B cell (primary cell): ENCODE results near the gene HTR1D. TPM values are rescaled to one million over a fixed set of nuclear protein-coding genes. Genes with fewer than 3 reads are reported as not detected.
"Not testable (repeated sequence)": the region's sequence is repeated elsewhere in the genome, so short reads cannot be mapped to it uniquely, and the experiment has no call there.

ENCODE experiments used
- ATAC-seq: fragments of 200-7000 bp; cut with Tn5 transposase; one replicate; pipeline ENCODE4 v1.10.0; 2021; ENCODE audit warnings: low read depth, mild to moderate bottlenecking, moderate number of reproducible peaks, moderate library complexity
- CTCF ChIA-PET: fragments of 350-600 bp; sonication (Branson Sonifier 250); formaldehyde crosslinking; loops from one replicate; lab custom pipeline; 2021; ENCODE audit warnings: antibody characterized with exemption, inconsistent platforms; lab: Charles Lee
- POLR2A ChIA-PET: fragments of 350-600 bp; sonication (Branson Sonifier 250); formaldehyde crosslinking; loops from one replicate; lab custom pipeline; 2021; ENCODE audit warnings: antibody characterized with exemption; lab: Charles Lee
- DNase-seq: peaks from one replicate; pipeline ENCODE4 v3.0.0; 2013
- H2AFZ ChIP-seq: 2 replicates; pipeline ENCODE4 v1.6.1; 2012; ENCODE audit warnings: mild to moderate bottlenecking, low read depth, low read length; ENCODE audit not compliant: insufficient read depth, poor library complexity, severe bottlenecking
- H3K27ac ChIP-seq, 2 donors: 1 replicate in 1 of 2; 2 replicates in 1 of 2; pipeline ENCODE4 v1.5.1; 2012 to 2013; ENCODE audit warnings: low read length in 2 of 2, mild to moderate bottlenecking in 2 of 2, moderate library complexity in 1 of 2
- H3K27me3 ChIP-seq, 4 experiments: fragments of 200-600 bp in 1 of 4; sonication (generic) in 1 of 4; replicated peaks in 1 of 4; 1 replicate in 2 of 4; 2 replicates in 2 of 4; pipeline versions ENCODE4 v1.6.1 to v1.7.0; 2013 to 2016; ENCODE audit warnings: low read length in 3 of 4, mild to moderate bottlenecking in 2 of 4, mixed read lengths in 1 of 4, moderate library complexity in 1 of 4; ENCODE audit not compliant: insufficient read depth in 4 of 4, control insufficient read depth in 3 of 4; ENCODE audit errors: control extremely low read depth in 1 of 4
- H3K36me3 ChIP-seq, 2 experiments: replicated peaks in 1 of 2; 1 replicate in 1 of 2; 2 replicates in 1 of 2; pipeline versions ENCODE4 v1.6.1 to v1.7.1; 2013; ENCODE audit warnings: low read length in 1 of 2; ENCODE audit not compliant: insufficient read depth in 2 of 2, control insufficient read depth in 1 of 2; ENCODE audit errors: control extremely low read depth in 1 of 2, extremely low read depth in 1 of 2
- H3K4me1 ChIP-seq, 2 donors: fragments of 200-600 bp in 1 of 2; sonication (generic) in 1 of 2; 1 replicate in 1 of 2; 2 replicates in 1 of 2; pipeline versions ENCODE4 v1.5.1 to v1.6.1; 2013 to 2017; ENCODE audit warnings: low read length in 2 of 2; ENCODE audit not compliant: control insufficient read depth in 2 of 2, insufficient read depth in 2 of 2
- H3K4me2 ChIP-seq: replicated peaks from 2 replicates; pipeline ENCODE3; 2012; ENCODE audit warnings: mild to moderate bottlenecking, low read depth, low read length; ENCODE audit not compliant: poor library complexity, severe bottlenecking
- H3K4me3 ChIP-seq, 5 experiments: fragments of 200-600 bp in 1 of 5; sonication (generic) in 1 of 5; 1 replicate in 3 of 5; 2 replicates in 2 of 5; pipeline versions ENCODE4 v1.5.1 to v1.7.0; 2011 to 2016; ENCODE audit warnings: low read length in 4 of 5, mild to moderate bottlenecking in 4 of 5, low read depth in 2 of 5, control low read depth in 1 of 5, moderate library complexity in 1 of 5; ENCODE audit not compliant: insufficient read depth in 1 of 5; ENCODE audit errors: control extremely low read depth in 1 of 5, extremely low read depth in 1 of 5
- H3K79me2 ChIP-seq: fragments of 200-600 bp; sonication (generic); one replicate; pipeline ENCODE4 v1.6.0; 2016; ENCODE audit warnings: low read length; ENCODE audit not compliant: control insufficient read depth, insufficient read depth
- H3K9ac ChIP-seq: fragments of 200-600 bp; sonication (generic); 2 replicates; pipeline ENCODE4 v1.6.1; 2017; ENCODE audit warnings: mild to moderate bottlenecking, low read length, moderate library complexity
- H3K9me3 ChIP-seq, 3 donors: one replicate each; pipeline versions ENCODE4 v1.6.1 to v1.7.1; 2013; ENCODE audit warnings: low read length in 2 of 3; ENCODE audit not compliant: control insufficient read depth in 2 of 3, insufficient read depth in 1 of 3; ENCODE audit errors: control extremely low read depth in 1 of 3
- H4K20me1 ChIP-seq: 2 replicates; pipeline ENCODE4 v1.6.0; 2012; ENCODE audit warnings: mild to moderate bottlenecking, low read length; ENCODE audit not compliant: insufficient read depth, control insufficient read depth, poor library complexity, severe bottlenecking
- H3K27ac Mint-ChIP-seq: one replicate; pipeline ENCODE4 v1.8.0; 2021; ENCODE audit warnings: mixed read lengths
- H3K27me3 Mint-ChIP-seq: one replicate; pipeline ENCODE4 v1.8.0; 2021; ENCODE audit warnings: mixed read lengths
- H3K4me1 Mint-ChIP-seq: one replicate; pipeline ENCODE4 v1.8.0; 2021; ENCODE audit warnings: mixed read lengths
- H3K4me3 Mint-ChIP-seq: one replicate; pipeline ENCODE4 v1.8.0; 2021; ENCODE audit warnings: mixed read lengths
- H3K9me3 Mint-ChIP-seq: one replicate; pipeline ENCODE4 v1.8.0; 2022; ENCODE audit warnings: mixed read lengths; ENCODE audit not compliant: insufficient read depth
- EZH2 ChIP-seq: IDR thresholded peaks from 2 replicates; pipeline ENCODE4 v1.6.1; 2012; ENCODE audit warnings: borderline replicate concordance, low read depth, mild to moderate bottlenecking, moderate library complexity, low read length; ENCODE audit not compliant: insufficient read depth, poor library complexity, severe bottlenecking
- WGBS: methylation state at CpG from one replicate; pipeline ENCODE4 v1.1.5; 2013; ENCODE audit warnings: missing lambda C conversion rate; ENCODE audit not compliant: insufficient coverage; 5-methylcytosine and 5-hydroxymethylcytosine counted together
- intact Hi-C: fragments of 100-400 bp; cut with micrococcal nuclease; formaldehyde crosslinking; loops from one replicate; pipeline ENCODE4 v1.10.0; 2022
- polyA plus RNA-seq: library from polyadenylated mRNA; depleted of rRNA; stranded (reverse); fragments of >200 nt; gene quantifications from 2 replicates; pipeline ENCODE4 v1.2.3, GENCODE V29; 2012
- total RNA-seq, 2 donors: library from RNA; stranded (reverse); fragments of 120-200 nt in 1 of 2; gene quantifications; 1 replicate in 1 of 2; 2 replicates in 1 of 2; pipeline versions ENCODE4 v1.2.3 to v1.2.4, GENCODE V29; 2013 to 2022
- TF ChIP-seq, protein P1 (sequence below): fragments of 200-600 bp; IDR thresholded peaks from one replicate; pipeline ENCODE4 v1.8.0; 2022; ENCODE audit warnings: antibody characterized with exemption, mild to moderate bottlenecking

The HTR1D gene
- total and polyA plus RNA-seq, 2 donors (not counting 1 experiment from before 2014, with no cell fraction given), result not detected

- Mint-ChIP-seq H3K4me1 (peaks cover 2% of the 10 kb centered on the region), H3K27me3 (peaks cover 34% of the 10 kb centered on the region), H3K4me3 (no peak overlapping the region), H3K27ac (no peak overlapping the region), H3K9me3 (no peaks in the 10 kb centered on the region)
- Histone ChIP-seq H4K20me1 (no peaks in the 10 kb centered on the region), H3K4me3 (no peak overlapping the region), H3K4me1 (no peaks in the 10 kb centered on the region), H3K4me2 (no peak overlapping the region), H2AFZ (no peak overlapping the region), H3K9ac (no peak overlapping the region), H3K79me2 (no peaks in the 10 kb centered on the region), H3K36me3 (no peaks in the 10 kb centered on the region), H3K9me3 (no peaks in the 10 kb centered on the region), H3K27ac (no peak overlapping the region), H3K27me3 (peaks cover 0 to 19% (median 7%) of the 10 kb centered on the region in 4 experiments)
- ATAC-seq (no peak), DNase-seq (no peak)
- CTCF ChIA-PET, result no interaction called here
- intact Hi-C loops, result no loop called here
- POLR2A ChIA-PET, result no interaction called here
- WGBS, result 25% methylated on average over 2 of the region's 4 CpGs
- TF ChIP-seq, protein P1, sequence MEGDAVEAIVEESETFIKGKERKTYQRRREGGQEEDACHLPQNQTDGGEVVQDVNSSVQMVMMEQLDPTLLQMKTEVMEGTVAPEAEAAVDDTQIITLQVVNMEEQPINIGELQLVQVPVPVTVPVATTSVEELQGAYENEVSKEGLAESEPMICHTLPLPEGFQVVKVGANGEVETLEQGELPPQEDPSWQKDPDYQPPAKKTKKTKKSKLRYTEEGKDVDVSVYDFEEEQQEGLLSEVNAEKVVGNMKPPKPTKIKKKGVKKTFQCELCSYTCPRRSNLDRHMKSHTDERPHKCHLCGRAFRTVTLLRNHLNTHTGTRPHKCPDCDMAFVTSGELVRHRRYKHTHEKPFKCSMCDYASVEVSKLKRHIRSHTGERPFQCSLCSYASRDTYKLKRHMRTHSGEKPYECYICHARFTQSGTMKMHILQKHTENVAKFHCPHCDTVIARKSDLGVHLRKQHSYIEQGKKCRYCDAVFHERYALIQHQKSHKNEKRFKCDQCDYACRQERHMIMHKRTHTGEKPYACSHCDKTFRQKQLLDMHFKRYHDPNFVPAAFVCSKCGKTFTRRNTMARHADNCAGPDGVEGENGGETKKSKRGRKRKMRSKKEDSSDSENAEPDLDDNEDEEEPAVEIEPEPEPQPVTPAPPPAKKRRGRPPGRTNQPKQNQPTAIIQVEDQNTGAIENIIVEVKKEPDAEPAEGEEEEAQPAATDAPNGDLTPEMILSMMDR, result no peak
- TF ChIP-seq EZH2, result no peak
Observed at GRCh38 chr1:23209770-23210169, 7.5 kb downstream of the HTR1D start.

DNA sequence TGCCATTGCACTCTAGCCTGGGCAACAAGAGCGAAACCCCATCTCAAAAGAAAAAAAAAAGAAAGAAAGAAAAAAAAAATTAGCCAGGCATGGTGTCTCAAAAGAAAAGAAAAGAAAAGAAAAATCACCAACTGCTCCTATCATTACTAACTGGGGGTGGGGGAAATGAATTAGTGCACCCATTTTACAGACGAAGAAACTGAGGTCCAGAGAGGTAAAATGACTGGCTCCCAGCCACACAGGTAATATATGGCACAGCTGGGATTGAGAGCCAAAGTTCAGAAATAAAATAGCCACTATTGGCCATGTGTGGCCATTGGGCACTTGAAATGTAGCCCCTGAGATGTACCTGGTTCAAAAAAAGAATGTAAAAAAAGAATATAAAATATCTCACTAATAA is 8.8 kb downstream of the HTR1D start:
- H2AFZ ChIP-seq, result no peak overlapping the region
- Mint-ChIP-seq H3K27me3 (peaks cover 26% of the 10 kb centered on the region), H3K4me1 (peaks cover 2% of the 10 kb centered on the region), H3K9me3 (no peaks in the 10 kb centered on the region), H3K27ac (no peak overlapping the region), H3K4me3 (no peak overlapping the region)
- WGBS, result no CpG with 5 or more reads among the region's 2 CpGs
- H4K20me1 ChIP-seq, result no peaks in the 10 kb centered on the region
- H3K4me3 ChIP-seq, result no peak overlapping the region
- no peak for DNase-seq
- ChIA-PET POLR2A (no interaction called here), CTCF (no interaction called here)
- no peak for ATAC-seq
- H3K79me2 ChIP-seq, result no peaks in the 10 kb centered on the region
- no peak overlapping the region for H3K9ac ChIP-seq
- no peak for TF ChIP-seq EZH2
- intact Hi-C loops, result no loop called here
- H3K36me3 ChIP-seq, result no peaks in the 10 kb centered on the region
- H3K27ac ChIP-seq, result no peak overlapping the region
- H3K4me2 ChIP-seq, result no peak overlapping the region
- H3K27me3 ChIP-seq, result peaks cover 0 to 15% (median 3%) of the 10 kb centered on the region in 4 experiments
- H3K4me1 ChIP-seq, result no peaks in the 10 kb centered on the region
- H3K9me3 ChIP-seq, result no peaks in the 10 kb centered on the region

DNA sequence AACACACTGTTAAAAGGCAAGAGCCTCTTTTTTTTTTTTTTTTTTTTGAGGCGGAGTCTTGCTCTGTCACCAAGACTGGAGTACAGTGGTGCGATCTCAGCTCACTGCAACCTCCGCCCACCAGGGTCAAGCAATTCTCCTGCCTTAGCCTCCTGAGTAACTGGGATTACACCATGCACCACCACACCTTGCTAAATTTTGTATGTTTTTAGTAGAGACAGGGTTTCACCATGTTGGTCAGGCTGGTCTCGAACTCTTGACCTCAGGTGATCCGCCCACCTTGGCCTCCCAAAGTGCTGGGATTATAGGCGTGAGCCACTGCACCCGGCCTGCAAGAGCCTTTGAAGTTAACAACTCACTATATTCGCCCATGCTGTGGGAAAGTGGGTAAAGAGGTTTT is 9.6 kb downstream of the HTR1D start:
- H4K20me1 ChIP-seq, H3K4me3 ChIP-seq, H3K4me1 ChIP-seq, H3K36me3 ChIP-seq, H3K9me3 Mint-ChIP-seq, DNase-seq, H3K4me1 Mint-ChIP-seq, H3K79me2 ChIP-seq, intact Hi-C loops, H3K4me3 Mint-ChIP-seq, H3K9me3 ChIP-seq, POLR2A ChIA-PET, H3K9ac ChIP-seq, CTCF ChIA-PET, H3K27ac Mint-ChIP-seq, H2AFZ ChIP-seq, ATAC-seq, H3K27ac ChIP-seq, H3K4me2 ChIP-seq: not testable (repeated sequence)
- no CpG with 5 or more reads among the region's 8 CpGs for WGBS
- peaks cover 23% of the 10 kb centered on the region for H3K27me3 Mint-ChIP-seq
- peaks cover 0 to 15% (median 3%) of the 10 kb centered on the region in 4 experiments for H3K27me3 ChIP-seq
